GM15510 (cell line): Measurements from ENCODE around the gene LMLN.

Experiments
- POLR2A ChIP-seq: IDR thresholded peaks from 3 replicates; pipeline ENCODE4 v1.6.1; 2011; ENCODE audit warnings: borderline replicate concordance; ENCODE audit not compliant: insufficient read length; ENCODE audit errors: extremely low read depth

LMLN gene

DNA sequence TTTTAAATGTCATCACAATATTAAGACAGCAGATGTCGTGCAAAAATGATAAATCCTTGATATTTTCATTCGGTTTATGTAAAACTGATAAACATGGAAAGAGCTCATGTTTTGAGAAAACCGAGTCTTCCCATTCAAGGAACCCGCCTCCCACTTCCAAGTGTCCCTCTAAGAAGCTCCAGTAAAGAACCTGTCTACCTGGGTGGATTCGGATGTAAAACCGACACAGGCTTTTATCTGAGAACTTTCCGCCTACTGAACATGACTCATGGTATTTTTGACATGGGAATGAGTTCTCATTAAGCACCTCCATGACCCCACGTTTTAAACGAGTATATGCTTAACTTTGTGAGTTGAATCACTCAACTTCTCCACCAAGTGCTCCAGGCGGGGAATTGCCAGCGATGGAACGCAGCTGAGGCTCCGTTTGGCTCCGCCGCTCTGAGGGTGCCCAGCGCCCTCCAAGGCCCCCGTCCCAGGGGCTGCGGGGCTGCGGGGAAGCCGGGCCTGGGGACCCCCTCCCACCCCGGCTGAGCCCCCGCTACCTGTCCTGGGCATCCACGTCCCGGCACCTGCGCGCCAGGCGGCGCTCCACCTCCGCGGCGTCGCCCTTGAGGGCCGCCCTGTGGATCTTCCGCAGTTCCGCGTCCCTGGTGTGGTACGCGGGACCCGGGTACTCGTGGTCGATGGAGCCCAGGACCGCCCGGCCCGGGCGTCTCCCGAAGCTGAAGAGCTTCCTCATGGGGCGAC is 119.9 kb downstream of the LMLN start:
- TF ChIP-seq POLR2A, result no peak

DNA sequence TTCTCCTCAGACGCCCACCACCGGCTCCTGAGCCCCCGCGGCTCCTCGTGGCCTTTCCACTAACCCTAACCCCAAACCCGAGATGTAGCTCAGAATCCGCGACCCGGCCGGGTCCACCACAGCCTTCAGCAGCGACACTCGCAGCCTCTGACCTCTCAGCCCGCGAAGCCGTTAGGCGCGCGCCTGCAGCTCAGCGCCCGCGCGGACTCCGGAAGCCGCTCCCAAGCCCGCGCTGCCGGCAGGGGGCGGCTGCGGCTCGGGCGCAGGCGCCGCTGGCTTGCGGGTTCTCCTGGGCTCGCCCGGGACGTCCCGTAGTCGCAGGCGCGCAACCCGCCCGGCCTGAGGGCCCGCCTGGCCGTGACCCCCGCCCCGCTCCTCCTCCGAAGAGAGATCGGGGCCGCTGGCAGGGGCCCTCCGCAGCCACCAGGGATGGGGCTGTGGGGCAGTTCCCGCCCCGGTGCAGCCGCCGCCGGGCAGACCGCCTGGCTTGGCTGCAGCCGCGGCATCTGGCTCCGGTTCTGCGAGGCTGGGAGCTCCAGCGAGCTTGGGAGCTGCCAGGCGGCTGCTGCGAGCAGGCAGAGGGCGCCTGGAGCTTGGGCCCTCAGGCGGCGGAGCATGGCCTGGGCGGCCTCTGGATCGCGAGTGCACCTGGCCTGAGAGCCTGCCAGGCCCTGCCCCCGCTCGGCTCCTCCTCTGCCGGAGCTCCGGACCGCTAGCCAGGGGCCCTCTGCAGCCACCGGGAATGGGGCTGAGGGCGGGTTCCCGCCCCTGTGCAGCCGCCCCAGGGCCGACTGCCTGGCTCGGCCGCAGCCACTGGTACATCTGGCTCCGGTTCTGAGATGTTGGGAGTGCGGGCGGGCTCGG is 120.7 kb downstream of the LMLN start:
- TF ChIP-seq POLR2A, result no peak

DNA sequence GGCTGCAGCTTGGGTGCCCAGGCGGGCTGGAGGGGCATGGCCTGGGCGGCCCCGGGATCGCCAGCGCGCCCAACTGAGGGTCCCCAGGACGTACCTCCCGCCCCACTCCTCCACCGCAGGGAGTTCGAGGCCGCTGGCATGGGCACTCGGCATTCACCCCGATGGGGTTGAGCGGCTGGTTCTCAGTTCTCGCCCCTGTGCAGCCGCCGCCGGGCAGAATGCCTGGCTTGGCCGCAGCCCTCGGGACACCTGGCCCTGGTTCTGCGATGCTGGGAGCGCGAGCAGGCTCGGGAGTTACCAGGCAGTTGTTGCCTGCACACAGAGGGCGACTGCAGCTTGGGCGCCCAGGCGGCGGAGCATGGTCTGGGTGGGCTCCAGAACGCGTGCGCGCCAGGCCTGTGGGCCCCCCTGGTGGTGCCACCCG is 121.4 kb downstream of the LMLN start:
- TF ChIP-seq POLR2A, result no peak

DNA sequence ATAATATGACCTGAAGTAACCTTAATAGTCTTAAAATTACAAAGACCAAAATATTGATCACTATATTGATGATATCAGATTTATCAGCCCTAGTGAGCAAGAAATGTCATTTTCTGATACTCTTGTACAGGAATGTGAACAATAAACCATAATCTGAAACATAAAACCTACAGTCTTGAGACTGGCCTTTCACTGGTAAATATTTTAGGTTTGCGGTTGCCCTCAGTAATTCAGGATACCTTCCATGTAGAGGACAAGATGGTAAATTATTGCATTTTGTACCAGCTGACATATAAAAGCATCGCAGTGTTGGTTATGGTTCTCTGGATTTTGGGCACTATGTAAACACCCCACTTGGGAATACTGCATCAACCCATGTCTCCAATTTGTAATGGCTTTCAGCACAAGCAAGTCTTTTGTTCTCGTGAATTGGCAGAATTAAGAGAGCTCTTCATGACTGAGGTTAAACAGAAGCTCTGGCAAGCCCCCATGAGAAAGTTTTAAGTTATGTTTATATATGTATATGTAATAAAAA is 128.5 kb downstream of the LMLN start:
- no peak for TF ChIP-seq POLR2A

DNA sequence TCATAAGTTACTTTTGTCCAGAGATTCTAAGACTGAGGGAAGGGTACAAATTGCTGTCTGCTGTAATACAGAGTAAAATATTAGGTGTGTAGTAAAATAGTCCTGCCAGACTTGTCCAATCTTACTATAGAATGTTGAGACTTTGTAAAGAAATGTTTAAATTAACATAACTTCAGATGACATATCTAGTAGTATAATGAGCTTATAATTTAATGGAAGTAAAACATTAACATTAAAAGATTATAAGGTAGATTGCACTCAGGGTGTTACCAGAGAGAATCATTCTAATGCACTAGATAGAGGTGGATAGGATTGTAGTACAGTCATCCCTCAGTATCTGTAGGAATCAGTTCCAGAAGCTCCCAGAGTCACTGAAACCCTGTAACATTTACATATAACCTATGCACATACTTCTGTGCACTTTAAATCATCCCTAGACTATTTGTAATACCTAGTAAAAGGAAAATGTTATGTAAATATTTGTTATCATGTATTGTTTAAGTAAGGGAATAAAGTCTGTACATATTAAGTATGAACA is 130.8 kb downstream of the LMLN start:
- TF ChIP-seq POLR2A, result no peak

DNA sequence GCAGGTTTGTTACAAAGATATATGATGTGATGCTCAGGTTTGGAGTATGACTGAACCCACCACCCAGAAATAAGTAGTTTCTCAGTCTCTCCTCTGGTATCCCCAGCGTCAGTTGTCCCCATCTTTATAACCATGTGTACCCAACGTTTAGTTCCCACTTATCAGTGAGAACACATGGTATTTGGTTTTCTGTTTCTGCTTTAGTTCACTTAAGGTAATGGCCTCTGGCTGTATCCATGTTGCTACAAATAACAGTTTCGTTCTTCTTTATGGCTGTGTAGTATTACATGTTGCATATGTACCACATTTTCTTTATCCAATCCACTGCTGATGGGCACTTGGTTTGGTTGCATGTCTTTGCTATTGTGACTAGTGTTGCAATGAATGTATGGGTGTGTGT is 132.3 kb downstream of the LMLN start:
- no peak for TF ChIP-seq POLR2A

DNA sequence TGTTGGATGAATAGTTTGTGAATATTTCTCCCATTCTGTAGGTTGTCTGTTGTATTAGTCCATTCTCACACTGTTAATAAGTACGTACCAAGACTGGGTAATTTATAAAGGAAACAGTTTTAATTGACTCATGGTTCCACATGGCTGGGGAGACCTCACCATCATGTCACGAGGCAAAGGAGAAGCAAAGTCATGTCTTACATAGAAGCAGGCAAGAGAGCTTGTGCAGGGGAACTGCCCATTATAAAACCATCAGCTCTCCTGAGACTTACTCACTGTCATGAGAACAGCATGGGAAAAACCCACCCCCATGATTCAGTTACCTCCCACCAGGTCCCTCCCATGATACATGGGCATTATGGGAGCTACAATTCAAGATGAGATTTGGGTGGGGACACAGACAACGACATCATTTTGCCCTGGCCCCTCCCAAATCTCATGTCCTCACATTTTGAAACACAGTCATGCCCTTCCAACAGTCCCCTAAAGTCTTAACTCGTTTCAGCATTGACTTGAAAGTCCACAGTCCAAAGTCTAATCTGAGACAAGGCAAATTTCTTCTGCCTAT is 133.2 kb downstream of the LMLN start:
- no peak for TF ChIP-seq POLR2A
